ENCODE data around the gene GNAO1. TPM values are rescaled to one million over a fixed set of nuclear protein-coding genes. Genes with fewer than 3 reads are reported as not detected.

The GNAO1 gene
- total RNA-seq, result under 0.01 and 0.34 TPM in 2 replicates

DNA sequence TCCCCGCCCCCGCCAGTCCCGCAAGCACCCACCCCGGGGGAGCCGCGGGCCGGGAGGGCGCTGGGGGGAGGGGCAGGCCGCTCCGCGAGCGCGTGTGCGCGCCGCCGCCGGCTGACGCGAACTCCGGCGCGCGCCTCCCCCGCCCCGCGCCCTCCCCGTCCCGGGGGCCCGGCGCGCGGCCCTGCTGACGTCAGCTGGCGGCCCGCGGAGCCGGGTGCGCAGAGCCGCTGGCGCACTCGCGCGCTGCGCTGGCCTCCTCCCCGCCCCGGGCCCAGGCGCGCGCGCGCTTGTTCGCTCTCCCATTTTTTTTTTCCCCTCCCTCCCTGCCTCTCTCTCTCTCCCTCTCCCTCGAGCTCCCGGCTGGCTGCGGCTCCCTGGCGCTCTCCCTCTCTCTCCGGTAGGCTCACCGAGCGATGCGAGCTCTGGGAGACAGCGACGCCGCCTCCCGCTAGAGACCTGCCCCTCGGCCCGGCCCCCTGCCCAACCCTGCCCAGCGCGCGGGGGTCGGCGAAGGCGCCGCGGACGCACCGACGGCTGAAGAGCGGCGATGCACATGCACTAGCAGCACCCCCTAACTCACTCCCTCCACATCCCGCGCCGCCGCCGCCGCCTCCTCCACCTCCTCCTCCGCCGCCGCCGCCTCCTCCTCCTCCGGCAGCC, at the start of gene GNAO1:
Gene GNAO1, plus strand, starts transcription at position 334 of the 660 bp plus-strand sequence. CDS start 747 bp downstream, outside the sequence.

Other genes starting within 250 kb of the GNAO1 start
- 110 and 122 TPM in 2 replicates for gene AMFR, start 234.1 kb downstream of the GNAO1 start, total RNA-seq

All from pericardium fibroblast (primary cell).